Measurements from ENCODE around the gene NOD1.
"Not testable (repeated sequence)": the region's sequence is repeated elsewhere in the genome, so short reads cannot be mapped to it uniquely, and the experiment has no call there.

Gene NOD1

GRCh38 chr7:30420662-30421061, 57.9 kb downstream of the NOD1 start:
- TF ChIP-seq POLR2AphosphoS5 (IDR thresholded peaks at IDR 0.05; ENCODE audit: low read depth) (no peak), SPI1 (IDR thresholded peaks at IDR 0.05; ENCODE audit: borderline replicate concordance, low read depth) (no peak), GABPA (IDR thresholded peaks at IDR 0.05; ENCODE audit: low read depth) (no peak), REST (IDR thresholded peaks at IDR 0.05; ENCODE audit: insufficient replicate concordance, low read depth) (no peak), CTCF (IDR thresholded peaks at IDR 0.05; ENCODE audit: insufficient read depth, low read length) (no peak)
- Histone ChIP-seq H3K27ac (replicated peaks) (no peak overlapping the region), H3K27me3 (ENCODE audit: insufficient read depth, poor library complexity, severe bottlenecking) (no peaks in the 10 kb centered on the region), H3K4me3 (replicated peaks; ENCODE audit: insufficient read depth, low read length) (no peak overlapping the region)
- no peak for DNase-seq (ENCODE audit: low read depth in 1 of 2, low spot score in 1 of 2)

- H3K4me3 ChIP-seq (replicated peaks; ENCODE audit: insufficient read depth, low read length); DNase-seq (ENCODE audit: low read depth in 1 of 2, low spot score in 1 of 2); H3K27me3 ChIP-seq (ENCODE audit: insufficient read depth, poor library complexity, severe bottlenecking); H3K27ac ChIP-seq (replicated peaks): not testable (repeated sequence)
Measured at GRCh38 chr7:30420080-30420479, 58.5 kb downstream of the NOD1 start.

GRCh38 chr7:30413864-30414263, 64.7 kb downstream of the NOD1 start:
- TF ChIP-seq GABPA (IDR thresholded peaks at IDR 0.05; ENCODE audit: low read depth) = no peak
- no peak for TF ChIP-seq REST (IDR thresholded peaks at IDR 0.05; ENCODE audit: insufficient replicate concordance, low read depth)
- TF ChIP-seq CTCF (IDR thresholded peaks at IDR 0.05; ENCODE audit: insufficient read depth, low read length) = no peak
- TF ChIP-seq SPI1 (IDR thresholded peaks at IDR 0.05; ENCODE audit: borderline replicate concordance, low read depth) = no peak
- TF ChIP-seq POLR2AphosphoS5 (IDR thresholded peaks at IDR 0.05; ENCODE audit: low read depth) = no peak
- H3K27me3 ChIP-seq (ENCODE audit: insufficient read depth, poor library complexity, severe bottlenecking) = no peaks in the 10 kb centered on the region
- H3K27ac ChIP-seq (replicated peaks) = no peak overlapping the region
- DNase-seq (ENCODE audit: low read depth in 1 of 2, low spot score in 1 of 2) = no peak
- no peak overlapping the region for H3K4me3 ChIP-seq (replicated peaks; ENCODE audit: insufficient read depth, low read length)

- peak in 1 of 2 experiments; percentile 49 for DNase-seq (ENCODE audit: low read depth in 1 of 2, low spot score in 1 of 2)
- TF ChIP-seq POLR2AphosphoS5 (IDR thresholded peaks at IDR 0.05; ENCODE audit: low read depth) (no peak), SPI1 (IDR thresholded peaks at IDR 0.05; ENCODE audit: borderline replicate concordance, low read depth) (no peak), REST (IDR thresholded peaks at IDR 0.05; ENCODE audit: insufficient replicate concordance, low read depth) (no peak)
- peak overlapping the region; percentile 55 for H3K27ac ChIP-seq (replicated peaks)
- H3K27me3 ChIP-seq (ENCODE audit: insufficient read depth, poor library complexity, severe bottlenecking) = no peaks in the 10 kb centered on the region
- no peak overlapping the region for H3K4me3 ChIP-seq (replicated peaks; ENCODE audit: insufficient read depth, low read length)
Measured at GRCh38 chr7:30412782-30413504, 65.6 kb downstream of the NOD1 start.
